HEK293T (cell line): ENCODE results near the gene PKP3.
"Not testable (repeated sequence)": the region's sequence is repeated elsewhere in the genome, so short reads cannot be mapped to it uniquely, and the experiment has no call there.

Experiments used
- CTCF ChIA-PET: fragments of 350-600 bp; formaldehyde crosslinking; extraction: SDS; loops from one replicate; lab custom pipeline; 2021; ENCODE audit warnings: antibody characterized with exemption, inconsistent platforms; lab: Yijun Ruan, JAX
- POLR2A ChIA-PET: fragments of 350-600 bp; formaldehyde crosslinking; extraction: SDS; loops from one replicate; lab custom pipeline; 2020; ENCODE audit warnings: antibody characterized with exemption, inconsistent platforms; lab: Yijun Ruan, JAX
- DNase-seq: peaks from one replicate; pipeline ENCODE4 v3.0.0; 2012; ENCODE audit warnings: mixed read lengths; ENCODE audit errors: extremely low spot score
- ARNT ChIP-seq: fragments of 450-650 bp; IDR thresholded peaks from 2 replicates; pipeline ENCODE4 v1.6.1; 2017; ENCODE audit warnings: mild to moderate bottlenecking
- BHLHE40 ChIP-seq: fragments of 450-650 bp; IDR thresholded peaks from 2 replicates; pipeline ENCODE4 v1.6.1; 2016; ENCODE audit warnings: mild to moderate bottlenecking, moderate library complexity, borderline replicate concordance
- CTBP1 ChIP-seq: fragments of 450-650 bp; IDR thresholded peaks from 2 replicates; pipeline ENCODE4 v1.6.1; 2016; ENCODE audit warnings: borderline replicate concordance
- FOXA1 ChIP-seq: fragments of 450-650 bp; IDR thresholded peaks from 2 replicates; pipeline ENCODE4 v1.6.1; 2016; ENCODE audit warnings: mild to moderate bottlenecking
- FOXK2 ChIP-seq: fragments of 450-650 bp; IDR thresholded peaks from 2 replicates; pipeline ENCODE4 v1.6.1; 2016; ENCODE audit warnings: mild to moderate bottlenecking
- FOXM1 ChIP-seq: fragments of 450-650 bp; IDR thresholded peaks from 2 replicates; pipeline ENCODE4 v1.6.1; 2017; ENCODE audit warnings: mild to moderate bottlenecking, borderline replicate concordance
- HDGF ChIP-seq: fragments of 450-650 bp; IDR thresholded peaks from 2 replicates; pipeline ENCODE4 v1.6.1; 2017; ENCODE audit warnings: antibody characterized with exemption, borderline replicate concordance
- L3MBTL2 ChIP-seq: fragments of 450-650 bp; conservative IDR thresholded peaks from 2 replicates; pipeline ENCODE4 v1.6.1; 2016; ENCODE audit warnings: mild to moderate bottlenecking
- LEF1 ChIP-seq: fragments of 450-650 bp; IDR thresholded peaks from 2 replicates; pipeline ENCODE4 v1.6.1; 2017; ENCODE audit warnings: mild to moderate bottlenecking, borderline replicate concordance
- NFRKB ChIP-seq: fragments of 450-650 bp; IDR thresholded peaks from 2 replicates; pipeline ENCODE4 v1.6.1; 2016; ENCODE audit warnings: mild to moderate bottlenecking, moderate library complexity
- PKNOX1 ChIP-seq: fragments of 450-650 bp; IDR thresholded peaks from 2 replicates; pipeline ENCODE4 v1.6.1; 2016
- SP1 ChIP-seq: fragments of 450-650 bp; IDR thresholded peaks from 2 replicates; pipeline ENCODE4 v1.6.1; 2017
- SUZ12 ChIP-seq: fragments of 450-650 bp; IDR thresholded peaks from 2 replicates; pipeline ENCODE4 v1.6.1; 2016; ENCODE audit warnings: mild to moderate bottlenecking
- TARDBP ChIP-seq: fragments of 450-650 bp; IDR thresholded peaks from 2 replicates; pipeline ENCODE4 v1.6.1; 2016
- ZNF384 ChIP-seq: fragments of 450-650 bp; IDR thresholded peaks from 2 replicates; pipeline ENCODE4 v1.6.1; 2016

The PKP3 gene

GRCh38 chr11:358129-358800, 35.7 kb upstream of the PKP3 start:
- no peak for DNase-seq
- ChIA-PET CTCF (no interaction called here), POLR2A (interaction anchor here (0.6 to 1.6 kb wide), 2 partner anchors 10 to 97 kb away, joined by 3 to 4 read pairs; no protein-coding TSS in a partner anchor)

GRCh38 chr11:359181-359714, 34.8 kb upstream of the PKP3 start:
- no peak for TF ChIP-seq ZNF384
- no peak for TF ChIP-seq HDGF
- TF ChIP-seq TARDBP, result no peak
- no peak for TF ChIP-seq NFRKB
- TF ChIP-seq L3MBTL2, result no peak
- no peak for TF ChIP-seq FOXA1
- CTCF ChIA-PET, result interaction anchor here (0.7 kb wide), 2 partner anchors 69 to 106 kb away, joined by 3 to 4 read pairs; no protein-coding TSS in a partner anchor
- DNase-seq, result no peak
- POLR2A ChIA-PET, result interaction anchor here (1.6 kb wide), 1 partner anchor 9 kb away, joined by 4 read pairs; no protein-coding TSS in a partner anchor

More at GRCh38 chr11:358129-358800, 35.7 kb upstream of the PKP3 start:
- TF ChIP-seq ARNT (no peak), L3MBTL2 (no peak), TARDBP (no peak), SUZ12 (no peak), LEF1 (no peak), HDGF (no peak), FOXA1 (no peak), NFRKB (no peak), BHLHE40 (no peak), CTBP1 (no peak), ZNF384 (no peak), SP1 (no peak), FOXM1 (no peak), PKNOX1 (no peak), FOXK2 (no peak)

DNA sequence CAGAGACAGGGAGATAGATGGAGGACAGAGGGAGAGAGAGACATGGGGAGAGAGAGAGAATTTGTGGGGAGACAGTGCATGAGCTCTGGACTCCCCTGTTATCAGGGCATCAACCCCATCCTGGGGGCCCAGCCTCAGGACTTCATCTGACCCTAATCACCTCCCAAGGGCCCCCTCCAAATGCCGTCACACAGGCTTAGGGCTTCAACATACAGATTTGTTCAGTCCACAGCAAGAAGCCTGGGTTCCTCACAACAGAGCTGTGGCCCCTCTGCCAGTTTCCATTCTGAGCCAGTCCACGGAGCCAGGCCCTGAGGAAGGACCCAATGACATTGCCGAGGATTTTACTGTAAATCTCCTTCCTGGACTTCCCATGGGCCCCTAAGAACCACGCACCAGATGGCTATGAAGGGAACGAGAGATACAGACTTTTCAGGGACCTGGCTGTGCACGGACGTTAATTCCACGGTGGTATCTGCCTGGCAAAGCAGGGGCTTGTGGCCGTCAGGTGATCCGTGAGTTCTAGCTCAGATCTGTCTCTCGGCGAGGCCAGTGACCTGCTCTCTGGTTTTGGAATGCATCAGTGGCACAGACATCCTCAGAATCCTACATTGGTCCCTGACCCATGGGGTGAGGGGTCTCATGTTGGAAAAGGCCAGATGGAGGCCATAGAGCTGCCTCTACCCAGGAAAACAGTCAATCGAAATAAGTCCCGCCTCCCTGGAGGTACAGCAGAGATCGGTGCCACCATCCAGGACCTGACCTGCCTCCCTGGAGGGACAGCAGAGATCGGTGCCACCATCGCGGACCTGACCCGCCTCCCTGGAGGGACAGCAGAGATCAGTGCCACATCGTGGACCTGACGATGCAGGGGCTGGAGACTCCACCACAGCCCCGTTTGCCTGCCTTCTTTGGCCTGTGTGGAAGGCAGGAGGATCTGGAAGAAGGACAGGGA, 33.4 kb upstream of the PKP3 start:
- no peak for DNase-seq
- CTCF ChIA-PET, result no interaction called here
- POLR2A ChIA-PET, result no interaction called here
- TF ChIP-seq ARNT (no peak), FOXM1 (no peak), ZNF384 (no peak), LEF1 (no peak), SUZ12 (no peak), SP1 (no peak), PKNOX1 (no peak), TARDBP (no peak), FOXK2 (no peak), CTBP1 (no peak)

- DNase-seq, result peak; percentile 4
- ChIA-PET CTCF (interaction anchor here (0.6 to 1.4 kb wide), 2 partner anchors 45 to 112 kb away, joined by 4 to 6 read pairs; no protein-coding TSS in a partner anchor), POLR2A (no interaction called here)
- no peak for TF ChIP-seq FOXM1
- no peak for TF ChIP-seq FOXA1
- no peak for TF ChIP-seq L3MBTL2
- no peak for TF ChIP-seq ZNF384
- TF ChIP-seq NFRKB, result no peak
- TF ChIP-seq ARNT, result no peak
- TF ChIP-seq CTBP1, result no peak
- TF ChIP-seq TARDBP, result no peak
These were observed 31.2 kb upstream of the PKP3 start for GRCh38 chr11:362642-363442.

- ChIA-PET POLR2A (interaction anchor here (1.5 kb wide), 1 partner anchor 86 kb away, joined by 4 read pairs; no protein-coding TSS in a partner anchor), CTCF (interaction anchor here (0.6 kb wide), 1 partner anchor 44 kb away, joined by 4 read pairs; no protein-coding TSS in a partner anchor)
- DNase-seq, result not testable (repeated sequence)
These were observed 30.6 kb upstream of the PKP3 start for GRCh38 chr11:363443-363805.
